Mucosa of descending colon (tissue), 3 donors: Measurements from ENCODE around the gene SDR42E1. TPM values are rescaled to one million over a fixed set of nuclear protein-coding genes. Genes with fewer than 3 reads are reported as not detected.
A peak's percentile ranks its signal among the peaks of the same experiment; 100 is the strongest.

ENCODE experiments used
- ATAC-seq: fragments of 200-7000 bp; cut with Tn5 transposase; one replicate; pipeline ENCODE4 v1.9.1; 2020; ENCODE audit warnings: mild to moderate bottlenecking, moderate library complexity
- DNase-seq, 3 donors: peaks; one replicate each; pipeline ENCODE4 v3.0.0-alpha.2; 2020
- H3K36me3 ChIP-seq: fragments of 200-600 bp; one replicate; pipeline ENCODE4 v1.8.0; 2021; ENCODE audit warnings: low read depth, mild to moderate bottlenecking
- H3K4me1 ChIP-seq: fragments of 200-600 bp; one replicate; pipeline ENCODE4 v1.8.0; 2021; ENCODE audit warnings: low read depth, mild to moderate bottlenecking
- H3K4me3 ChIP-seq: fragments of 200-600 bp; one replicate; pipeline ENCODE4 v1.8.0; 2021; ENCODE audit warnings: mild to moderate bottlenecking
- H3K9me3 ChIP-seq: fragments of 200-600 bp; one replicate; pipeline ENCODE4 v1.8.0; 2021; ENCODE audit warnings: mild to moderate bottlenecking
- CTCF ChIP-seq: fragments of 200-600 bp; IDR thresholded peaks from one replicate; pipeline ENCODE4 v1.8.0; 2022; ENCODE audit warnings: antibody characterized with exemption, mild to moderate bottlenecking
- intact Hi-C, 2 donors: fragments of 100-400 bp; cut with DNase I in 1 of 2; cut with micrococcal nuclease in 1 of 2; formaldehyde crosslinking; loops; one replicate each; pipeline versions ENCODE4 v1.11.0 to v1.11.1; 2022; cut with DNase I, micrococcal nuclease
- total RNA-seq, 3 donors: library from RNA; stranded (reverse); fragmentation: NEBNext Ultra II Directional in 2 of 3; extraction: Animal tissue kit (Norgen Biotek cat#: 25700) in 2 of 3; gene quantifications; one replicate each; pipeline versions ENCODE4 v1.2.1 to v1.2.4, GENCODE V29; 2021 to 2023
- donor health status: DM: no; HTN: no; CAD: no; lungs with moderate emphysema.
- donor health status: DM: no; HTN: no; CAD: no.
- donor health status: DM: no; HTN: yes; CAD: no.

SDR42E1 gene
- total RNA-seq, 3 donors from 2014 or later = 5.9 to 14.0 (median 6.7) TPM

- ATAC-seq (no peak), DNase-seq (no peak)
- Histone ChIP-seq H3K9me3 (no peaks in the 10 kb centered on the region), H3K36me3 (no peaks in the 10 kb centered on the region), H3K4me1 (peaks cover 5% of the 10 kb centered on the region), H3K4me3 (no peak overlapping the region)
- TF ChIP-seq CTCF = no peak
- intact Hi-C loops = no loop called here
Measured at GRCh38 chr16:82020051-82020450, 8.8 kb upstream of the SDR42E1 start.

DNA sequence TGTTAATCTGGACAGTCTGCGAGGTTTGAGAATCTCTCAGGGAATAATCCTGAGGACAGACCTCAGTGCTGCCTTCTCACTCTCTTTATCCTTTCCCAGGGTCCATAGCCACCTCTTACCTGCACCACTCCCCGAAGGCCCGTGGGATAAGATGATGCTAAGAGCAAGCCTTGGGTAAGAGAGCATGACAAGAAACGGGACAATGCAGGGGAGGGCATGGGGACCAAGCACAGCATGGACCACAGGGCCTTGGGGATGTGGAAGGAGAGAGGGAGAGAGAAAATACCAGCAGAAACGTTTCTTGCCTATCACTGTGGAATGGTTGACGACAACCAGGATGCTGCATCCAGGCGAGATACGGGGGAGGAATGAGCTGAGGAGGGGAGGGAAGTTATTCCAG is 8.3 kb upstream of the SDR42E1 start:
- DNase-seq (no peak), ATAC-seq (no peak)
- Histone ChIP-seq H3K36me3 (no peaks in the 10 kb centered on the region), H3K4me1 (peaks cover 5% of the 10 kb centered on the region), H3K4me3 (no peak overlapping the region), H3K9me3 (no peaks in the 10 kb centered on the region)
- no peak for TF ChIP-seq CTCF
- intact Hi-C loops = no loop called here

- no peak for TF ChIP-seq CTCF
- intact Hi-C loops = no loop called here
- ATAC-seq = no peak
Measured at GRCh38 chr16:82017911-82018568, 6.8 kb upstream of the SDR42E1 start.

GRCh38 chr16:82016964-82017363 is 5.7 kb upstream of the SDR42E1 start:
- intact Hi-C loops = no loop called here
- Histone ChIP-seq H3K4me3 (no peak overlapping the region), H3K9me3 (no peaks in the 10 kb centered on the region), H3K36me3 (no peaks in the 10 kb centered on the region), H3K4me1 (peaks cover 5% of the 10 kb centered on the region)
- ATAC-seq (no peak), DNase-seq (no peak)
- no peak for TF ChIP-seq CTCF

More at GRCh38 chr16:82017911-82018568, 6.8 kb upstream of the SDR42E1 start:
- no peak for DNase-seq
- Histone ChIP-seq H3K36me3 (no peaks in the 10 kb centered on the region), H3K9me3 (no peaks in the 10 kb centered on the region), H3K4me3 (no peak overlapping the region), H3K4me1 (peaks cover 5% of the 10 kb centered on the region)

- Histone ChIP-seq H3K36me3 (no peaks in the 10 kb centered on the region), H3K4me1 (peaks cover 5% of the 10 kb centered on the region), H3K9me3 (no peaks in the 10 kb centered on the region), H3K4me3 (no peak overlapping the region)
- ATAC-seq (peak; percentile 59), DNase-seq (peak in 1 of 3 donors; percentile 57)
- intact Hi-C loops = no loop called here
- TF ChIP-seq CTCF = no peak
Measured at GRCh38 chr16:82016263-82016662, 5.0 kb upstream of the SDR42E1 start.

GRCh38 chr16:82013139-82013538 is 1.9 kb upstream of the SDR42E1 start:
- TF ChIP-seq CTCF = no peak
- Histone ChIP-seq H3K9me3 (peaks cover 8% of the 10 kb centered on the region), H3K4me1 (peaks cover 5% of the 10 kb centered on the region), H3K36me3 (no peaks in the 10 kb centered on the region), H3K4me3 (no peak overlapping the region)
- intact Hi-C loops = no loop called here
- no peak for ATAC-seq
- DNase-seq = no peak
